Kidney (tissue), 14 donors: ENCODE data around the gene UBA1. TPM values are rescaled to one million over a fixed set of nuclear protein-coding genes. Genes with fewer than 3 reads are reported as not detected.

Source experiments
- DNase-seq, 5 donors: peaks; one replicate each; pipeline ENCODE4 v3.0.0-alpha.2; 2013 to 2020
- FAIRE-seq: peaks from 2 replicates; lab custom pipeline; 2012; peaks lifted over from hg19 to GRCh38; lab: Jason Lieb, UNC
- H3K27ac ChIP-seq, 2 donors: one replicate each; pipeline ENCODE4 v1.7.0; 2013; ENCODE audit warnings: low read depth in 2 of 2, low read length in 2 of 2, inconsistent platforms in 1 of 2
- H3K27me3 ChIP-seq: one replicate; pipeline ENCODE4 v1.7.1; 2013; ENCODE audit warnings: low read length, inconsistent platforms; ENCODE audit not compliant: control insufficient read depth, insufficient read depth
- H3K36me3 ChIP-seq, 3 donors: one replicate each; pipeline versions ENCODE4 v1.7.0 to v1.7.1; 2013; ENCODE audit warnings: low read length in 3 of 3, control low read depth in 1 of 3, inconsistent platforms in 1 of 3; ENCODE audit not compliant: insufficient read depth in 3 of 3, control insufficient read depth in 2 of 3
- H3K4me1 ChIP-seq, 3 donors: one replicate each; pipeline versions ENCODE4 v1.7.0 to v1.7.1; 2013; ENCODE audit warnings: low read length in 3 of 3, inconsistent platforms in 1 of 3, low read depth in 1 of 3; ENCODE audit not compliant: control insufficient read depth in 2 of 3, insufficient read depth in 2 of 3
- H3K4me3 ChIP-seq, 3 donors: one replicate each; pipeline versions ENCODE4 v1.7.0 to v1.8.1; 2013; ENCODE audit warnings: low read length in 3 of 3, control low read depth in 1 of 3, inconsistent platforms in 1 of 3
- H3K9ac ChIP-seq, 3 donors: one replicate each; pipeline versions ENCODE4 v1.7.0 to v1.7.1; 2013; ENCODE audit warnings: low read length in 3 of 3, control low read depth in 1 of 3, inconsistent platforms in 1 of 3
- H3K9me3 ChIP-seq, 3 donors: one replicate each; pipeline versions ENCODE4 v1.7.0 to v1.7.1; 2013; ENCODE audit warnings: low read length in 3 of 3, control low read depth in 1 of 3, inconsistent platforms in 1 of 3; ENCODE audit not compliant: control insufficient read depth in 2 of 3, insufficient read depth in 1 of 3
- intact Hi-C: fragments of 100-400 bp; cut with DNase I; formaldehyde crosslinking; loops from one replicate; pipeline ENCODE4 v1.11.1; 2022
- polyA plus RNA-seq: library from polyadenylated mRNA; stranded (reverse); fragments of 350-450 nt; fragmentation: Illumina TruSeq; extraction: RNeasy Lipid Tissue Mini Kit (QIAGEN cat#74804); gene quantifications from one replicate; pipeline ENCODE4 v1.2.3, GENCODE V29; 2014; ENCODE audit warnings: low read depth, low replicate concordance; ENCODE audit not compliant: insufficient read depth
- total RNA-seq: library from RNA; stranded (reverse); fragmentation: NEBNext Ultra II Directional; extraction: Animal tissue kit (Norgen Biotek cat#: 25700); gene quantifications from one replicate; pipeline ENCODE4 v1.2.1, GENCODE V29; 2021
- TF ChIP-seq, protein P1 (sequence below): IDR thresholded peaks from 3 replicates; pipeline ENCODE4 v1.5.1; 2012; ENCODE audit warnings: mild to moderate bottlenecking, moderate library complexity, borderline replicate concordance; ENCODE audit not compliant: insufficient read depth; ENCODE audit errors: extremely low read depth
- donor health status: control.
- donor health status: control.
- donor health status: control.
- donor health status: control.
- donor health status: control.
- donor health status: DM: yes; HTN: yes; CAD: no.
- donor health status: Normal renal cell carcinoma (clear cell type).

UBA1 gene
- total and polyA plus RNA-seq, 2 donors from 2014 or later = 155 to 218 TPM

- DNase-seq (no peak), FAIRE-seq (no peak)
- intact Hi-C loops = no loop called here
- peaks cover 0 to 10% (median 4%) of the 10 kb centered on the region in 3 donors for H3K36me3 ChIP-seq
- no peak overlapping the region for H3K4me3 ChIP-seq
- TF ChIP-seq, protein P1, sequence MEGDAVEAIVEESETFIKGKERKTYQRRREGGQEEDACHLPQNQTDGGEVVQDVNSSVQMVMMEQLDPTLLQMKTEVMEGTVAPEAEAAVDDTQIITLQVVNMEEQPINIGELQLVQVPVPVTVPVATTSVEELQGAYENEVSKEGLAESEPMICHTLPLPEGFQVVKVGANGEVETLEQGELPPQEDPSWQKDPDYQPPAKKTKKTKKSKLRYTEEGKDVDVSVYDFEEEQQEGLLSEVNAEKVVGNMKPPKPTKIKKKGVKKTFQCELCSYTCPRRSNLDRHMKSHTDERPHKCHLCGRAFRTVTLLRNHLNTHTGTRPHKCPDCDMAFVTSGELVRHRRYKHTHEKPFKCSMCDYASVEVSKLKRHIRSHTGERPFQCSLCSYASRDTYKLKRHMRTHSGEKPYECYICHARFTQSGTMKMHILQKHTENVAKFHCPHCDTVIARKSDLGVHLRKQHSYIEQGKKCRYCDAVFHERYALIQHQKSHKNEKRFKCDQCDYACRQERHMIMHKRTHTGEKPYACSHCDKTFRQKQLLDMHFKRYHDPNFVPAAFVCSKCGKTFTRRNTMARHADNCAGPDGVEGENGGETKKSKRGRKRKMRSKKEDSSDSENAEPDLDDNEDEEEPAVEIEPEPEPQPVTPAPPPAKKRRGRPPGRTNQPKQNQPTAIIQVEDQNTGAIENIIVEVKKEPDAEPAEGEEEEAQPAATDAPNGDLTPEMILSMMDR = no peak
- H3K9me3 ChIP-seq = no peaks in the 10 kb centered on the region
- H3K4me1 ChIP-seq = no peaks in the 10 kb centered on the region
- no peak overlapping the region for H3K9ac ChIP-seq
- H3K27ac ChIP-seq = no peak overlapping the region
- H3K27me3 ChIP-seq = no peaks in the 10 kb centered on the region
These were observed 53.8 kb downstream of the UBA1 start for GRCh38 chrX:47247206-47247998.

- no peaks in the 10 kb centered on the region for H3K27me3 ChIP-seq
- no peak for FAIRE-seq
These were observed 54.3 kb downstream of the UBA1 start for GRCh38 chrX:47247999-47248320.

DNA sequence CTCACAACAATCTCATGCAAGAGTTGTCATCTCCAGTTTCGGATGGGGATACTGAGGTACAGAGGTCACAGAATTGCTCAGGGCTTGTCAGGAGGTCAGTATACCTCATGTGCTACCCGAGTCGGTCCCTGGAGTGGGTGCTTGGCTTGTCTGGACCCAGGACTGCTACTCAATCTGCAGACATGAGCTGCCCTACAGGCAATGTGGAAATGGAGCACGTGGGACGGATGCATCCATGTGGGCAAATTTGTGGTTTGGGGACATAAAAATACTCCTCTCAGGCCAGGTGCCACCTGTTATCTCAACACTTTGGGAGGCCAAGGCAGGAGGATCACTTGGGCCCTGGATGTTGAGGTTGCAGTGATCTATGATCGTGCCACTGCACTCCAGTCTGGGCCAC lies 54.9 kb downstream of the UBA1 start:
- no peak overlapping the region for H3K27ac ChIP-seq
- no peaks in the 10 kb centered on the region for H3K9me3 ChIP-seq
- peaks cover 0 to 9% (median 4%) of the 10 kb centered on the region in 3 donors for H3K36me3 ChIP-seq
- H3K27me3 ChIP-seq = no peaks in the 10 kb centered on the region
- no peak overlapping the region for H3K4me3 ChIP-seq
- H3K4me1 ChIP-seq = no peaks in the 10 kb centered on the region
- H3K9ac ChIP-seq = no peak overlapping the region
- TF ChIP-seq, protein P1 = no peak
- intact Hi-C loops = no loop called here
- FAIRE-seq = no peak
- DNase-seq = no peak

More at GRCh38 chrX:47247999-47248320, 54.3 kb downstream of the UBA1 start:
- DNase-seq = no peak
- H3K9me3 ChIP-seq = no peaks in the 10 kb centered on the region
- intact Hi-C loops = no loop called here
- H3K9ac ChIP-seq = no peak overlapping the region
- peaks cover 0 to 10% (median 4%) of the 10 kb centered on the region in 3 donors for H3K36me3 ChIP-seq
- H3K4me3 ChIP-seq = no peak overlapping the region
- no peak overlapping the region for H3K27ac ChIP-seq
- TF ChIP-seq, protein P1 = no peak
- no peaks in the 10 kb centered on the region for H3K4me1 ChIP-seq
